HUES64 (cell line): ENCODE results near the gene TET2.

Source experiments
- H3K27ac ChIP-seq: 2 replicates; pipeline ENCODE4 v1.7.0; 2013; ENCODE audit warnings: low read depth, low read length, inconsistent platforms
- H3K27me3 ChIP-seq: 2 replicates; pipeline ENCODE4 v1.6.1; 2013; ENCODE audit warnings: mild to moderate bottlenecking, low read length; ENCODE audit not compliant: insufficient read depth
- H3K36me3 ChIP-seq: 2 replicates; pipeline ENCODE4 v1.6.1; 2013; ENCODE audit warnings: mild to moderate bottlenecking, low read length; ENCODE audit not compliant: insufficient read depth
- H3K4me1 ChIP-seq: 2 replicates; pipeline ENCODE4 v1.6.1; 2013; ENCODE audit warnings: mild to moderate bottlenecking, low read length, moderate library complexity; ENCODE audit not compliant: insufficient read depth
- H3K4me3 ChIP-seq: 2 replicates; pipeline ENCODE4 v1.5.1; 2013; ENCODE audit warnings: mild to moderate bottlenecking, low read length, moderate library complexity
- H3K9ac ChIP-seq: 2 replicates; pipeline ENCODE4 v1.6.1; 2013; ENCODE audit warnings: mild to moderate bottlenecking, low read depth, low read length
- H3K9me3 ChIP-seq: 2 replicates; pipeline ENCODE4 v1.6.1; 2013; ENCODE audit warnings: low read depth, low read length; ENCODE audit not compliant: insufficient read depth
- WGBS: fragments of 150-250, 120-280 bp; methylation state at CpG from one replicate; pipeline ENCODE4 v1.1.7; 2013; ENCODE audit warnings: missing lambda C conversion rate; 5-methylcytosine and 5-hydroxymethylcytosine counted together

TET2 gene

GRCh38 chr4:105206214-105206613, 59.5 kb downstream of the TET2 start:
- Histone ChIP-seq H3K27me3 (no peaks in the 10 kb centered on the region), H3K9me3 (no peaks in the 10 kb centered on the region), H3K4me1 (peaks cover 26% of the 10 kb centered on the region), H3K36me3 (no peaks in the 10 kb centered on the region), H3K27ac (no peak overlapping the region), H3K4me3 (no peak overlapping the region), H3K9ac (no peak overlapping the region)
- 76% methylated on average over 3 of the region's 3 CpGs for WGBS

DNA sequence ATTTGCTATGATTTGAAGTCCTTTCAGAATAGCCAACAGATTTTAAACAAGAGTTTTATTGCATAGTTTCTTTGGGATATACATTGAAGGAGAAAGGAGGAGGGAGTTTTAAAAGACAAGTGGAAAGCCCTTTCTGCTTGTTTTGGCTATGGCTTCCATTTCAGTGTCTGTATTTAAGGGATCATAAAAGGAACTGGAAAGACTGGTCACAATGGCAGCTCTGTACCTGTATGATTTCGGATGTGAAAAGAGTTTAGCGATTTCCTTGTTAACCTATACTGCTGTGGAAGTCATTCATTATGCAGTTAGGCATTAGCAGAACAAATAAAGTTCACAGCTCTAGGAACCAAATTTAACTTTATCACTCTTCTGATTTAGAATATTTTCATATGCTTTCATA, 60.7 kb downstream of the TET2 start:
- H3K27ac ChIP-seq = no peak overlapping the region
- no peak overlapping the region for H3K9ac ChIP-seq
- 97% methylated on average over 2 of the region's 2 CpGs for WGBS
- H3K4me1 ChIP-seq = peaks cover 27% of the 10 kb centered on the region
- H3K4me3 ChIP-seq = no peak overlapping the region
- H3K9me3 ChIP-seq = no peaks in the 10 kb centered on the region
- no peaks in the 10 kb centered on the region for H3K27me3 ChIP-seq
- no peaks in the 10 kb centered on the region for H3K36me3 ChIP-seq

DNA sequence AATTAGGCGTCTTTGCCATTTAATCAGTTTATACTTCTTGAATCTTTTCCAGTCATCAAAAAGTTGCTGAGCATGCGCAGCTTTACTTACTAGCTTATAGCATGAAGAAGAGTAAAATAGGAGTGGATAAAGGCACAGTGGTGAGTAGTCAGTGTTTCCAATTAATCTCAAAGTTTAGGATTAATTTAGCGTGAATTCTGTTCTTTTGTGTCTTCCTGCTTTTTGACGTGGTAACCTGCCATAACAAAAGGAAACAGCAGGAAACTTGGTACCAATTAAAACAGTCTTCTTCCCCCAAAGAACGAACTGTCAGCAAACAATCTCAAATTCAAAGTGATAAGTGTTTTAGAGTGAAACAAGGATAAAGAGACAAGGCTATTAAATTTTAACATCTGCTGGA, 61.9 kb downstream of the TET2 start:
- peaks cover 27% of the 10 kb centered on the region for H3K4me1 ChIP-seq
- no peaks in the 10 kb centered on the region for H3K36me3 ChIP-seq
- H3K9ac ChIP-seq = no peak overlapping the region
- H3K9me3 ChIP-seq = no peaks in the 10 kb centered on the region
- WGBS = 71% methylated on average over 4 of the region's 5 CpGs
- no peak overlapping the region for H3K27ac ChIP-seq
- H3K27me3 ChIP-seq = no peaks in the 10 kb centered on the region
- no peak overlapping the region for H3K4me3 ChIP-seq

GRCh38 chr4:105210916-105211315, 64.2 kb downstream of the TET2 start:
- Histone ChIP-seq H3K4me3 (no peak overlapping the region), H3K4me1 (peaks cover 27% of the 10 kb centered on the region), H3K36me3 (no peaks in the 10 kb centered on the region), H3K9ac (no peak overlapping the region), H3K9me3 (no peaks in the 10 kb centered on the region), H3K27me3 (no peaks in the 10 kb centered on the region), H3K27ac (no peak overlapping the region)
- 90% methylated on average over 1 of the region's 1 CpG for WGBS

DNA sequence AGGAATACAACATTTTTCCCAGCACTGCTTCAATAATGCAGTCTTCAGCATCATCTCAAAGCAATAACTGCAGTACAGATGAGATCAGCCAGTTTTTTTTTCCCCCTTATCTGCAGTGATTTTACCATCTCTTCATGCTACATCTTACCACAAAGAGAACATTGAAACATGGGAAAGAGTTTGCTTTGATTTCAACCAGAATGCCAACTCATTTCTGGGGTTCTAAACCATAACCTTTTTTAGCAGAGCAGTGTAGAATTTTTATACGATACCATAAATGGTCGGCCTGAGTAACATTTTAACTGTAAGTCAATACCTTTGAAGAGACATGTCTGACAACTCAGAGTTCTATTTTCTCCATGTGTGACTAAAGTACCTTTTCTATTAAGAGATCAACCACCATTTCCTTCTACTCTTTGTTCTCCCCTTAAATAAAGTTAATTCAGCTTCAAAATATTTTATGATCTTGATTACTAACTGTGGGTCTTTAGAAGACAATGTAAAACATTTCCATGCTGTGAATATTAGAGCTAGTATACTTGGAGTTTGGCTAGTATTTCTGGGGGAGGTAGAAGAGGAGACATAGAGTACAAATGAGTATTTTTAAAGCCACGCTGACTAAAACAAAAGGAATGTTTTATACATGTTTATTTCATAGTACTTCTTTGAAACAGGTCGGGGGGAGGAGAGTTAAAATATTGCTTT, 69.1 kb downstream of the TET2 start:
- Histone ChIP-seq H3K27ac (no peak overlapping the region), H3K9ac (no peak overlapping the region), H3K36me3 (no peaks in the 10 kb centered on the region), H3K4me3 (no peak overlapping the region), H3K27me3 (no peaks in the 10 kb centered on the region), H3K4me1 (peaks cover 6% of the 10 kb centered on the region), H3K9me3 (no peaks in the 10 kb centered on the region)
- WGBS = 70% methylated on average over 4 of the region's 4 CpGs

GRCh38 chr4:105225500-105225899, 78.8 kb downstream of the TET2 start:
- Histone ChIP-seq H3K27me3 (no peaks in the 10 kb centered on the region), H3K9me3 (no peaks in the 10 kb centered on the region), H3K27ac (no peak overlapping the region), H3K9ac (no peak overlapping the region), H3K4me3 (no peak overlapping the region), H3K4me1 (no peaks in the 10 kb centered on the region), H3K36me3 (no peaks in the 10 kb centered on the region)
- WGBS = 100% methylated on average over 1 of the region's 1 CpG

DNA sequence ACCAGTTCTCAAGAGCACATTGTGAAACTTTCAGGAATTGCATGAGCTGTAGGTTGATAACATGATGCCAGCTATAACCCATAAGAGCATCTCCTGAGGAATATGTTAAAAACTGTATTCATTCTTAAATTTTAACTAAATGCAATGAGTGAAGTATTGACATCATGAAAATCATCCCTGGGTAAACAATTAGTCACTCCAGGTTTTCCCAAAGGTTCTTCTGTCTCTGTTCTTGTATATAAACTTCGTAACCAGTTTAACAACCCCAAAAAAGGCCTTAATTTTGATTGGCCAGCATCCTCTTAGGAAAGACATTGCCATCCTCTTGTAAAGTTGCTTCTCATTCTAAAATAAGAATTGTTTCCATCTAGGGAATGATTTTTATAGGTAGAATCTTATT, 80.4 kb downstream of the TET2 start:
- H3K36me3 ChIP-seq = no peaks in the 10 kb centered on the region
- no peaks in the 10 kb centered on the region for H3K9me3 ChIP-seq
- no peak overlapping the region for H3K27ac ChIP-seq
- no peaks in the 10 kb centered on the region for H3K4me1 ChIP-seq
- no peak overlapping the region for H3K4me3 ChIP-seq
- H3K27me3 ChIP-seq = no peaks in the 10 kb centered on the region
- 86% methylated on average over 1 of the region's 1 CpG for WGBS
- no peak overlapping the region for H3K9ac ChIP-seq

GRCh38 chr4:105230287-105230686, 83.6 kb downstream of the TET2 start:
- H3K9me3 ChIP-seq = no peaks in the 10 kb centered on the region
- H3K4me3 ChIP-seq = no peak overlapping the region
- 89% methylated on average over 1 of the region's 1 CpG for WGBS
- H3K9ac ChIP-seq = no peak overlapping the region
- H3K27ac ChIP-seq = no peak overlapping the region
- peaks cover 8% of the 10 kb centered on the region; the same call in 1 of the 2 replicates for H3K4me1 ChIP-seq
- no peaks in the 10 kb centered on the region for H3K36me3 ChIP-seq
- no peaks in the 10 kb centered on the region for H3K27me3 ChIP-seq

- WGBS = 97% methylated on average over 3 of the region's 4 CpGs
- H3K9ac ChIP-seq = no peak overlapping the region
- H3K36me3 ChIP-seq = no peaks in the 10 kb centered on the region
- no peak overlapping the region for H3K4me3 ChIP-seq
- peaks cover 8% of the 10 kb centered on the region; the same call in 1 of the 2 replicates for H3K4me1 ChIP-seq
- H3K27me3 ChIP-seq = no peaks in the 10 kb centered on the region
- no peaks in the 10 kb centered on the region for H3K9me3 ChIP-seq
- H3K27ac ChIP-seq = no peak overlapping the region
These were observed 85.7 kb downstream of the TET2 start for GRCh38 chr4:105232374-105232773.

DNA sequence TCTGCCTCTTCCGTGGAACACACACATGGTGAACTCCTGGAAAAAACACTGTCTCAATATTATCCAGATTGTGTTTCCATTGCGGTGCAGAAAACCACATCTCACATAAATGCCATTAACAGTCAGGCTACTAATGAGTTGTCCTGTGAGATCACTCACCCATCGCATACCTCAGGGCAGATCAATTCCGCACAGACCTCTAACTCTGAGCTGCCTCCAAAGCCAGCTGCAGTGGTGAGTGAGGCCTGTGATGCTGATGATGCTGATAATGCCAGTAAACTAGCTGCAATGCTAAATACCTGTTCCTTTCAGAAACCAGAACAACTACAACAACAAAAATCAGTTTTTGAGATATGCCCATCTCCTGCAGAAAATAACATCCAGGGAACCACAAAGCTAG, 87.9 kb downstream of the TET2 start:
- H3K27ac ChIP-seq = no peak overlapping the region
- H3K36me3 ChIP-seq = no peaks in the 10 kb centered on the region
- 89% methylated on average over 4 of the region's 4 CpGs for WGBS
- H3K4me1 ChIP-seq = peaks cover 8% of the 10 kb centered on the region; the same call in 1 of the 2 replicates
- no peaks in the 10 kb centered on the region for H3K27me3 ChIP-seq
- no peak overlapping the region for H3K4me3 ChIP-seq
- no peak overlapping the region for H3K9ac ChIP-seq
- H3K9me3 ChIP-seq = no peaks in the 10 kb centered on the region

DNA sequence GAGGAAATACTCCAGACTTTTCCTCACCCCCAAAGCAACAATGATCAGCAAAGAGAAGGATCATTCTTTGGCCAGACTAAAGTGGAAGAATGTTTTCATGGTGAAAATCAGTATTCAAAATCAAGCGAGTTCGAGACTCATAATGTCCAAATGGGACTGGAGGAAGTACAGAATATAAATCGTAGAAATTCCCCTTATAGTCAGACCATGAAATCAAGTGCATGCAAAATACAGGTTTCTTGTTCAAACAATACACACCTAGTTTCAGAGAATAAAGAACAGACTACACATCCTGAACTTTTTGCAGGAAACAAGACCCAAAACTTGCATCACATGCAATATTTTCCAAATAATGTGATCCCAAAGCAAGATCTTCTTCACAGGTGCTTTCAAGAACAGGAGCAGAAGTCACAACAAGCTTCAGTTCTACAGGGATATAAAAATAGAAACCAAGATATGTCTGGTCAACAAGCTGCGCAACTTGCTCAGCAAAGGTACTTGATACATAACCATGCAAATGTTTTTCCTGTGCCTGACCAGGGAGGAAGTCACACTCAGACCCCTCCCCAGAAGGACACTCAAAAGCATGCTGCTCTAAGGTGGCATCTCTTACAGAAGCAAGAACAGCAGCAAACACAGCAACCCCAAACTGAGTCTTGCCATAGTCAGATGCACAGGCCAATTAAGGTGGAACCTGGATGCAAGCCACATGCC, 89.7 kb downstream of the TET2 start:
- Histone ChIP-seq H3K9me3 (no peaks in the 10 kb centered on the region), H3K4me3 (no peak overlapping the region), H3K27me3 (no peaks in the 10 kb centered on the region), H3K36me3 (no peaks in the 10 kb centered on the region), H3K4me1 (peaks cover 8% of the 10 kb centered on the region; the same call in 1 of the 2 replicates), H3K9ac (no peak overlapping the region), H3K27ac (no peak overlapping the region)
- 94% methylated on average over 4 of the region's 4 CpGs for WGBS
